Mesendoderm (in vitro differentiated cells): ENCODE data around the gene MPIG6B.

ENCODE experiments used
- DNase-seq: peaks from one replicate; pipeline ENCODE4 v3.0.0; 2013
- H2AK5ac ChIP-seq: 2 replicates; pipeline ENCODE4 v1.6.1; 2013; ENCODE audit warnings: low read length, inconsistent platforms
- H2BK120ac ChIP-seq: 2 replicates; pipeline ENCODE4 v1.6.1; 2013; ENCODE audit warnings: low read depth, mild to moderate bottlenecking, low read length, moderate library complexity, mixed read lengths
- H2BK15ac ChIP-seq: replicated peaks from 2 replicates; pipeline ENCODE4 v1.6.1; 2013; ENCODE audit warnings: low read depth, mild to moderate bottlenecking, moderate library complexity
- H2BK5ac ChIP-seq: 2 replicates; pipeline ENCODE4 v1.6.1; 2013; ENCODE audit warnings: low read length, inconsistent platforms
- H3K18ac ChIP-seq: 2 replicates; pipeline ENCODE4 v1.6.1; 2013; ENCODE audit warnings: mild to moderate bottlenecking, low read length, mixed read lengths
- H3K23ac ChIP-seq: one replicate; pipeline ENCODE4 v1.6.1; 2013; ENCODE audit warnings: low read length
- H3K27ac ChIP-seq: 2 replicates; pipeline ENCODE4 v1.5.1; 2013; ENCODE audit warnings: low read depth, mild to moderate bottlenecking, inconsistent platforms, low read length, moderate library complexity
- H3K27me3 ChIP-seq: 2 replicates; pipeline ENCODE4 v1.6.1; 2013; ENCODE audit warnings: low read length, control low read depth, mild to moderate bottlenecking, inconsistent platforms; ENCODE audit not compliant: insufficient read depth, poor library complexity
- H3K36me3 ChIP-seq: 2 replicates; pipeline ENCODE4 v1.6.1; 2013; ENCODE audit warnings: low read length, inconsistent platforms; ENCODE audit not compliant: control insufficient read depth, insufficient read depth
- H3K4ac ChIP-seq: one replicate; pipeline ENCODE4 v1.6.1; 2013; ENCODE audit warnings: low read depth, mild to moderate bottlenecking, low read length, moderate library complexity
- H3K4me1 ChIP-seq: 2 replicates; pipeline ENCODE4 v1.6.1; 2013; ENCODE audit warnings: low read depth, low read length, inconsistent platforms; ENCODE audit not compliant: control insufficient read depth
- H3K4me2 ChIP-seq: 2 replicates; pipeline ENCODE4 v1.6.1; 2013; ENCODE audit warnings: low read length
- H3K4me3 ChIP-seq: 2 replicates; pipeline ENCODE4 v1.5.1; 2013; ENCODE audit warnings: mild to moderate bottlenecking, low read length
- H3K56ac ChIP-seq: one replicate; pipeline ENCODE4 v1.6.1; 2013; ENCODE audit warnings: low read length
- H3K79me1 ChIP-seq: 2 replicates; pipeline ENCODE4 v1.6.1; 2013; ENCODE audit warnings: low read length, inconsistent platforms
- H3K79me2 ChIP-seq: 2 replicates; pipeline ENCODE4 v1.6.1; 2013; ENCODE audit warnings: mild to moderate bottlenecking, low read length; ENCODE audit not compliant: control insufficient read depth, insufficient read depth
- H3K9ac ChIP-seq: 2 replicates; pipeline ENCODE4 v1.6.1; 2013; ENCODE audit warnings: low read length, inconsistent platforms
- H4K5ac ChIP-seq: one replicate; pipeline ENCODE4 v1.6.1; 2013; ENCODE audit warnings: low read length
- H4K8ac ChIP-seq: one replicate; pipeline ENCODE4 v1.6.1; 2013; ENCODE audit warnings: low read depth, mild to moderate bottlenecking, control low read depth, low read length, moderate library complexity
- WGBS: extraction: QIAGEN DNeasy Blood & Tissue Kit; methylation state at CpG from one replicate; pipeline ENCODE4 v1.1.7; 2013; ENCODE audit warnings: low lambda C conversion rate, missing lambda C conversion rate; ENCODE audit not compliant: insufficient coverage; ENCODE audit errors: extremely low coverage; 5-methylcytosine and 5-hydroxymethylcytosine counted together

Gene MPIG6B

GRCh38 chr6:31681135-31681671 is 42.0 kb upstream of the MPIG6B start:
- peak overlapping the region; percentile 63 for H3K56ac ChIP-seq
- peak overlapping the region; percentile 46 for H3K4ac ChIP-seq
- H3K9ac ChIP-seq = peak overlapping the region; percentile 68
- peak overlapping the region; percentile 9 for H3K27ac ChIP-seq
- H3K4me3 ChIP-seq = no peak overlapping the region
- H3K27me3 ChIP-seq = no peaks in the 10 kb centered on the region
- peak overlapping the region; percentile 13 for H2BK15ac ChIP-seq
- H3K23ac ChIP-seq = no peak overlapping the region
- no peaks in the 10 kb centered on the region for H3K36me3 ChIP-seq
- H2AK5ac ChIP-seq = no peak overlapping the region
- H2BK120ac ChIP-seq = no peak overlapping the region
- H4K8ac ChIP-seq = peak overlapping the region; percentile 60
- peak overlapping the region; percentile 78 for H3K18ac ChIP-seq
- peak; percentile 56 for DNase-seq
- H4K5ac ChIP-seq = no peak overlapping the region
- H3K4me2 ChIP-seq = peak overlapping the region; percentile 83
- no peaks in the 10 kb centered on the region for H3K79me2 ChIP-seq
- no CpG with 5 or more reads among the region's 40 CpGs for WGBS
- H3K79me1 ChIP-seq = no peaks in the 10 kb centered on the region
- no peak overlapping the region for H2BK5ac ChIP-seq
- H3K4me1 ChIP-seq = no peaks in the 10 kb centered on the region

DNA sequence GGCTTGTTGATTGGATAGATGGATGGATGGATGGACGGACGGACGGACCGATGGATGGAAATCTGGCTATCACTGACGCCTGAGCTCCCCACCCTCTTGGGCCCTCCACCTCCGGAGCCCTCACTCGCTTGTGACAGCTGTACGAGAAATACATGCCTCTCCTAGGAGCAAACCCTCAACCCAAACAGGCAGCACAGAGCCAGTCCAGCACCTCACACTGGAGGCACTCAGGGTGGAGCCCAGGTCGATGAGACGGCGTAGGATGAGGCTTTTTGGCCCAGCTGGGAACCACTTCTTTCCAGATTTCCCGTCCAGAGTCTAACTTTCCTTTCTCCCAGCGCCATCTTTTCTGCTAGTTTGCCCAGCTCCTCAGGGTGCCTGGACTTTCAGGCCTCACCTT is 39.6 kb upstream of the MPIG6B start:
- H3K23ac ChIP-seq = no peak overlapping the region
- H3K27ac ChIP-seq = no peak overlapping the region
- no peak overlapping the region for H3K4me2 ChIP-seq
- peak overlapping the region; percentile 47 for H3K9ac ChIP-seq
- H2AK5ac ChIP-seq = no peak overlapping the region
- no peak overlapping the region for H3K4ac ChIP-seq
- H3K4me3 ChIP-seq = no peak overlapping the region
- no peak overlapping the region for H2BK120ac ChIP-seq
- no peak overlapping the region for H3K18ac ChIP-seq
- H2BK5ac ChIP-seq = no peak overlapping the region
- H3K79me1 ChIP-seq = no peaks in the 10 kb centered on the region
- H4K5ac ChIP-seq = no peak overlapping the region
- H4K8ac ChIP-seq = no peak overlapping the region
- H2BK15ac ChIP-seq = no peak overlapping the region
- H3K79me2 ChIP-seq = no peaks in the 10 kb centered on the region
- H3K36me3 ChIP-seq = peaks cover 10% of the 10 kb centered on the region
- no CpG with 5 or more reads among the region's 13 CpGs for WGBS
- peak overlapping the region; percentile 61 for H3K56ac ChIP-seq
- H3K4me1 ChIP-seq = no peaks in the 10 kb centered on the region
- DNase-seq = no peak
- no peaks in the 10 kb centered on the region for H3K27me3 ChIP-seq

- Histone ChIP-seq H3K27me3 (no peaks in the 10 kb centered on the region), H3K18ac (no peak overlapping the region), H3K4me2 (no peak overlapping the region), H2BK15ac (no peak overlapping the region), H2BK120ac (no peak overlapping the region), H3K4me3 (no peak overlapping the region), H3K9ac (no peak overlapping the region), H3K4me1 (peaks cover 8% of the 10 kb centered on the region), H3K36me3 (peaks cover 20% of the 10 kb centered on the region), H4K5ac (no peak overlapping the region), H3K4ac (no peak overlapping the region), H3K56ac (no peak overlapping the region), H2AK5ac (no peak overlapping the region), H3K23ac (no peak overlapping the region), H4K8ac (no peak overlapping the region), H2BK5ac (no peak overlapping the region), H3K79me1 (no peaks in the 10 kb centered on the region), H3K79me2 (no peaks in the 10 kb centered on the region), H3K27ac (no peak overlapping the region)
- WGBS = no CpG with 5 or more reads among the region's 5 CpGs
- no peak for DNase-seq
Measured at GRCh38 chr6:31686483-31686882, 36.7 kb upstream of the MPIG6B start.

- H3K4ac ChIP-seq = no peak overlapping the region
- H3K4me3 ChIP-seq = no peak overlapping the region
- no peak for DNase-seq
- no peak overlapping the region for H3K56ac ChIP-seq
- H4K5ac ChIP-seq = no peak overlapping the region
- no peaks in the 10 kb centered on the region for H3K79me2 ChIP-seq
- no peak overlapping the region for H2BK120ac ChIP-seq
- no peak overlapping the region for H3K27ac ChIP-seq
- no peak overlapping the region for H2BK15ac ChIP-seq
- H3K18ac ChIP-seq = no peak overlapping the region
- no peak overlapping the region for H2BK5ac ChIP-seq
- WGBS = no CpG with 5 or more reads among the region's 8 CpGs
- H3K9ac ChIP-seq = no peak overlapping the region
- no peak overlapping the region for H2AK5ac ChIP-seq
- H3K27me3 ChIP-seq = no peaks in the 10 kb centered on the region
- H3K23ac ChIP-seq = no peak overlapping the region
- peaks cover 20% of the 10 kb centered on the region for H3K36me3 ChIP-seq
- no peaks in the 10 kb centered on the region for H3K79me1 ChIP-seq
- peaks cover 8% of the 10 kb centered on the region for H3K4me1 ChIP-seq
- H3K4me2 ChIP-seq = no peak overlapping the region
- no peak overlapping the region for H4K8ac ChIP-seq
Measured at GRCh38 chr6:31687321-31687720, 35.9 kb upstream of the MPIG6B start.

GRCh38 chr6:31687860-31688693 is 35.1 kb upstream of the MPIG6B start:
- no peaks in the 10 kb centered on the region for H3K79me2 ChIP-seq
- no peak overlapping the region for H2BK120ac ChIP-seq
- H3K56ac ChIP-seq = peak overlapping the region; percentile 42
- H4K8ac ChIP-seq = no peak overlapping the region
- H3K18ac ChIP-seq = no peak overlapping the region
- no peak overlapping the region for H4K5ac ChIP-seq
- no peak overlapping the region for H3K23ac ChIP-seq
- H2BK15ac ChIP-seq = no peak overlapping the region
- H3K4me2 ChIP-seq = no peak overlapping the region
- no peak overlapping the region for H2BK5ac ChIP-seq
- H3K27ac ChIP-seq = no peak overlapping the region
- no peak overlapping the region for H2AK5ac ChIP-seq
- H3K27me3 ChIP-seq = no peaks in the 10 kb centered on the region
- H3K4me1 ChIP-seq = peaks cover 8% of the 10 kb centered on the region
- H3K4me3 ChIP-seq = no peak overlapping the region
- H3K79me1 ChIP-seq = no peaks in the 10 kb centered on the region
- H3K9ac ChIP-seq = no peak overlapping the region
- no CpG with 5 or more reads among the region's 14 CpGs for WGBS
- H3K4ac ChIP-seq = no peak overlapping the region
- H3K36me3 ChIP-seq = peaks cover 23% of the 10 kb centered on the region
- DNase-seq = no peak
